HG03442 (cell line): ENCODE results near the gene ZNHIT2.
A peak's percentile ranks its signal among the peaks of the same experiment; 100 is the strongest.
"Not testable (repeated sequence)": the region's sequence is repeated elsewhere in the genome, so short reads cannot be mapped to it uniquely, and the experiment has no call there.

Experiments
- ATAC-seq: cut with Tn5 transposase; IDR thresholded peaks from one replicate; pipeline ENCODE4 v1.9.1; 2021; ENCODE audit warnings: mild to moderate bottlenecking, moderate library complexity; ENCODE audit not compliant: unreplicated experiment

The ZNHIT2 gene

GRCh38 chr11:65117206-65118096 is at the start of gene ZNHIT2:
Gene ZNHIT2 (minus strand): TSS chr11:65117701. CDS start chr11:65117653, 48 bp downstream.
- peak; percentile 53 for ATAC-seq

DNA sequence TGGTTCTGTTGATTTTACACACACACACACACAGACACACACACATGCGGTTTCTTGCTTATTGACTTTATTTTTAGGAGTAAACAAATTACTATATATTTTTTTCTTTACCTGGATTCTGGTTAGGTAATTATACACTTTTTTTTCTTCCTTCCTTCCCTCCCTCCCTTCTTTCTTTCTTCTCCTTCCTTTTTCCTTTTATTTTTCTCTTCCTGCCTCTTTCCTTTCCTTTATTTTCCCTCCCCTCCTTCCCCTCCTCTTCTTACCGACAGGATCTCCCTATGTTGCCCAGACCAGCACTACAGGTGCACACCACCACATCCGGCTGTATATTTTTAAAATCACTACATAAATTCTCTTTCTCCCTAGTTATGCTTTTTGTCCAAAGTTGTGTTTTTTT is 49.4 kb upstream of the ZNHIT2 start:
- ATAC-seq: no peak

DNA sequence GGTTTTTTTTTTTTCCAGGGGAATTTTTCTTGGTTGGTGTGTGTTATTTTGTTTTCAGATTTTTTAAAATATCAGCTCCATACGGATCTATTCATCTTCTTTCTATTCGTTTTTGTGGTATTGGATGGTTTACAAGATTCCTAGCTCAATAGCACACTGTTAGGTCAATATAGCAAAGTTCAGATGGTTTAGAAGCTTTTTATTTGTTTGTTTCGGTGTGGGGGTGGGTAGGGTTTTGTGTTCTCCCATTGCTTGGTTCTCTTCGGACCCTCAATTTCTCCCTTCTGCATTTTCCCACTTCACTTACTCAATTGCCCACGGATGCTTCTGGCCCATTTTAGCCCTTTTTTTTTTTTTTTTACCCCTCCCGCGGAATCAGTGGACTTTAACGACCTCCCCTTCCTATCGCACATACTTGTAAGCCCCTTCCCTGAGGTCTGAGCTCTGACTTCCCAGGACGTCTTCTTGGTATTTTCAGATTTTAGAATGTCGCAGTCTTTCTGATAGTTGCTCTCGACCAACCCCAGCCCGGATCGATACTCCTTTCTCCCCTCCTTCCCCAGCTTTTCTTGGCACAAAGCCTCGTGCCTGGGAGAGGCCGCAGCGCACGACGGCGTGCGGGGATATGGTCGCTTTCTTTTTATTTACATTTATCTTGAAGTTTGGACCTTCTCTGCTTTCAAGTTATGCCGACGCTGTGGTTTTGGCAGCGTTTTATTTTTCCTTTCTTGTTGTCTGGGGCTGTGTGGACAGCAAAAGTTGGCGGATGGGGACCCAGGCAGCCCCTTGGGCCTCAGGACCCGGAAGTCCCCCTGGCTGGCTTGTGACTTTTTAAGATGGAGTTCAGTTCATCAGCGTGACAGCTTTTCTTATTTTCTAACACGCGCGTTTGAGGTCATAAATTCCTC is 48.2 kb upstream of the ZNHIT2 start:
- no peak for ATAC-seq

DNA sequence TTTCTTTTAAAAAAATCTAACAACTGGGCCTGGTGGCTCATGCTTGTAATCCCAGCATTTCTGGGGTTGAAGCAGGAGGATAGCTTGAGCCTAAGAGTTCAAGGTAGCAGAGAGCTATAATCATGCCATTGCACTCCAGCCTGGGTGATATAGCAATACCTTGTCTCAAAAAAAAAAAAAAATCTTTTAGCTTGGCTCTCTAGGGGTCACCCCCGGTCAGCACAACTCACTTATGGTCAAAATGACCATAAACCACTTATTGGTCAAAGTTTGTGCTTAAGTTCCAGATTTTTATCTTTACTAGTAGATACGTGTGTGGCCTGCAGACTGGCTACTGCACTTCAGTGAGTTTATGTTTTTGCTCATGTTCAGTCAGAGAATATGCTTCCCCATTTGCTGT is 46.2 kb upstream of the ZNHIT2 start:
- ATAC-seq: no peak

DNA sequence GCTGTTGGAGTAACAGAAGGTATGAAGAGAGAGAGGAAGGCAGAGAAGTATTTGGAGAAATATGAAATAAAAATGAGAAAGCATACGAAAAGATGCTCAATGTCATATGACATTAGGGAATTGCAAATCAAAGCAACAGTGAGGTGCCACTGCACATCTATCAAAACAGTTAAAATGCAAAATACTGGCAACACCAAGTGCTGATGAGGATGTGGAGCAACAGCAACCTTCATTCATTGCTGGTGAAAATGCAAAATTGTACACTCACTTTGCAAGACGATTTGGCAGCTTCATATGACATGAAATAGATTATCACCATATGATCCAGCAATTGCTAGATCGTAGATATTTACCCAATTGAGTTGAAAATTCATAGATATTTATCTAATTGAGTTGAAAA is 43.1 kb upstream of the ZNHIT2 start:
- ATAC-seq: no peak

- ATAC-seq: no peak
Measured at GRCh38 chr11:65159012-65159411, 41.5 kb upstream of the ZNHIT2 start.

- ATAC-seq: no peak
Measured at GRCh38 chr11:65157336-65157735, 39.8 kb upstream of the ZNHIT2 start.

- no peak for ATAC-seq
Measured at GRCh38 chr11:65156926-65157325, 39.4 kb upstream of the ZNHIT2 start.

- ATAC-seq: no peak
Measured at GRCh38 chr11:65156256-65156655, 38.8 kb upstream of the ZNHIT2 start.

DNA sequence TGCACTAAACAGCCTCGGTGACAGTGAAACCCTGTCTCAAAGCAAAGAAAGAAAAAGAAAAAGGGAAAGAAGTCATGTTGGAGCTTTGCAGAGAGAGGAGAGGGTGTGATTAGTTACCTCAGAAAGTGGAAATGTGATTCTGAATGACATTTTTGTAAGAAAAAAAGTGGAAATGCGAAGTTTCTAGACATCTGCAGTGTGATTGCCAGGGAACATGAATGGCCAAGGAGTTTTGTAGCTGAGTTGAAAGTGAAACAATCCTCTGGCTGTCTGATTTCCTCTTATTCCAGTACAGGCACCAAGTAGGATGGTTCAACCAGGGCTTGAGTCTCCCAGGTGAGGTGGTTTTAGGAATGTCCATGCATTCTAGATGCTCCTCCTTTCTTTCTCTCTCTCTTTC is 34.6 kb upstream of the ZNHIT2 start:
- no peak for ATAC-seq

DNA sequence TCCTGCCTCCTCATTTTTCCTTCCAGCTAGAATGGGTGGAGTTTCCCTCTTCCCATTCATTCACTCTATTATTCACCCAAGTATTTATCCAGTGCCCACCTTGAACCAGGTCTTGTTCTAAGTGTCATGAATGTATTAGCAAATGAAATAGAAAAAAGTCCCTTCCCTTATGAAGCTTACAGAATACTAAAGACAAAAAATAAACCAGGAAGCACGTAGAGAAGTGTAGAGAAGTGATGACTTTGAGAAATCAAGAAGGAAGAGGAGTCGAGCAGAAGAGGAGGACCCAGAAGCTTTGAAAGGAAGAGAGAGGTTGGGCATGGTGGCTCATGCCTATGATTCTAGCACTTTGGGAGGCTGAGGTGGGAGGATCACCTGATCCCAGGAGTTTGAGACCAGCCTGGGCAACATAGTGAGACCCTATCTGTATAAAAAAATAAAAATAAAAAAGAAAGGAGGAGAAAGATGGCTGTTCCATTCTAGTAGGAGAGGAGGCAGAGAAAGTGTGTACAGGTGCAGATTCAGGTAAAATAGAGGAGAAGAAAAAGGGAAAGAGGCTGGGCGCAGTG is 33.9 kb upstream of the ZNHIT2 start:
- ATAC-seq: no peak

- ATAC-seq: peak; percentile 49
Measured at GRCh38 chr11:65150509-65151299, 33.2 kb upstream of the ZNHIT2 start.

- not testable (repeated sequence) for ATAC-seq
Measured at GRCh38 chr11:65150131-65150508, 32.6 kb upstream of the ZNHIT2 start.

DNA sequence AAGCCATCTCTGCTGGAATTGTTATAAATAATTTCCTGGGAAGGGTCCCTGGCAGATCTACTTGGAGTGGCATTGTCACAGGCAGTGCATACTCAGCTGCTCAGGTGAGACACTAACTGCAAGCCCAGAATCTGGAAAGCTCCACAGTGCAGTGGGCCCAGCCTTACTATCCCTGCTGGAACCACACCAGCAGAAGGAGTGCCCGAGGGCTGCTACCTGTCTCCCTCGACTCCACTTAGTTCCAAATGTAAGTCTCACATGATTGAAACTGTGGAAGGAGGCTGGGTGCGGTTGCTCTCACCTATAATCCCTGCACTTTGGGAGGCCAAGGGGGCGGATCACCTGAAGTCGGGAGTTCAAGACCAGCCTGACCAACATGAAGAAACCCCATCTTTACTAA is 31.2 kb upstream of the ZNHIT2 start:
- no peak for ATAC-seq

GRCh38 chr11:65147352-65148075 is 30.0 kb upstream of the ZNHIT2 start:
- no peak for ATAC-seq

DNA sequence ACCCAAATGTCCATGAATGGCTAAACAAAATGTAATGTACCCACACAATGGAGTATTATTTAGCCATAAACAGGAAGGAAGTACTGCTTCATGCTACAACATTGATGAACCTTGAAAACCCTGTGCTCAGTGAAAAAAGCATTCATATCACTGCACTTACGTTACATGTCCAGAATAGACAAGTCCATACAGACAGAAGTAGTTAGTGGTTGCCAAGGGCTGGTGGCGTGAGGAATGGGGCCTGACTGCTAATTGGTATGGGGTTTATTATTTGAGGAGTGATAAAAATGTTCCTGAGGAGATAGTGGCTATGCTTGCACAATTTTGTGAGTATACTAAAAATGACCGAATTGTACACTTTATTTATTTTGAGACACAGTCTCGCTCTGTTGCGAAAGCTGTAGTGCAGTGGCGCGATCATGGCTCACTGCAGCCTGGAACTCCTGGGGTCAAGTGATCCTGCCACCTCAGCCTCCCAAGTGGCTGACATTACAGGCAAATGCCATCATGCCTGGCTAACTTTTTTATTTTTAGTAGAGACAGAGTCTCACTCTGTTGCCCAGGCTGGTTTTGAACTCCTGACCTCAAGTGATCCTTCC is 24.5 kb upstream of the ZNHIT2 start:
- no peak for ATAC-seq

- no peak for ATAC-seq
Measured at GRCh38 chr11:65136515-65137096, 19.1 kb upstream of the ZNHIT2 start.

GRCh38 chr11:65135633-65136145 is 18.2 kb upstream of the ZNHIT2 start:
- ATAC-seq: no peak
